Fibroblast of the aortic adventitia (primary cell): ENCODE data around the gene GABARAP. TPM values are rescaled to one million over a fixed set of nuclear protein-coding genes. Genes with fewer than 3 reads are reported as not detected.

ENCODE experiments used
- DNase-seq: peaks from one replicate; pipeline ENCODE4 v3.0.0-alpha.2; 2010; ENCODE audit warnings: low read depth
- H3K4me3 ChIP-seq: 2 replicates; pipeline ENCODE4 v1.5.1; 2011; ENCODE audit warnings: low read depth, mild to moderate bottlenecking, control low read depth, low read length, moderate library complexity
- total RNA-seq: library from RNA; depleted of rRNA; stranded (reverse); fragments of >200 nt; gene quantifications from 2 replicates; pipeline ENCODE4 v1.2.3, GENCODE V29; 2012; ENCODE audit warnings: low replicate concordance
- TF ChIP-seq, protein P1 (sequence below): IDR thresholded peaks from 2 replicates; pipeline ENCODE4 v1.5.1; 2011; ENCODE audit warnings: mild to moderate bottlenecking, low read length, control low read depth, inconsistent platforms; ENCODE audit not compliant: insufficient read depth

The GABARAP gene
- total RNA-seq, 1 donor: 420 TPM

DNA sequence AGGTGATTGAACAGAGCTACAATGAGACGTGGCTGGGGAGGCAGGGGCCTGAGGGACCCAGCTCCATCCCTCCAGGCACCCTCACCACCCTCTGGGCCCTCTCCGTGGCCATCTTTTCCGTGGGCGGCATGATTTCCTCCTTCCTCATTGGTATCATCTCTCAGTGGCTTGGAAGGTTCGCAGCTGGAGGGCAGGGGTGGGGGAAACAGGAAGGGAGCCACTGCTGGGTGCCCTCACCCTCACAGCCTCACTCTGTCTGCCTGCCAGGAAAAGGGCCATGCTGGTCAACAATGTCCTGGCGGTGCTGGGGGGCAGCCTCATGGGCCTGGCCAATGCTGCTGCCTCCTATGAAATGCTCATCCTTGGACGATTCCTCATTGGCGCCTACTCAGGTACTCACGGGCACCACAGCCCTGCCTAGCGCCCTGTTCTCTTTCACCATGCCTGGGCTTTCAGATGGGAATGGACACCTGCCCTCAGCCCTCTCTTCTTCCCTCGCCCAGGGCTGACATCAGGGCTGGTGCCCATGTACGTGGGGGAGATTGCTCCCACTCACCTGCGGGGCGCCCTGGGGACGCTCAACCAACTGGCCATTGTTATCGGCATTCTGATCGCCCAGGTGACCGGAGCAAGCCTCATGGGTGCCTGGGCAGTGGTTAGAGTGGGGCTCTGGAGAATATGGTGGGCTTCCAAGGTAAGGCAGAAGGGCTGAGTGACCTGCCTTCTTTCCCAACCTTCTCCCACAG, 41.4 kb upstream of the GABARAP start:
- TF ChIP-seq, protein P1, sequence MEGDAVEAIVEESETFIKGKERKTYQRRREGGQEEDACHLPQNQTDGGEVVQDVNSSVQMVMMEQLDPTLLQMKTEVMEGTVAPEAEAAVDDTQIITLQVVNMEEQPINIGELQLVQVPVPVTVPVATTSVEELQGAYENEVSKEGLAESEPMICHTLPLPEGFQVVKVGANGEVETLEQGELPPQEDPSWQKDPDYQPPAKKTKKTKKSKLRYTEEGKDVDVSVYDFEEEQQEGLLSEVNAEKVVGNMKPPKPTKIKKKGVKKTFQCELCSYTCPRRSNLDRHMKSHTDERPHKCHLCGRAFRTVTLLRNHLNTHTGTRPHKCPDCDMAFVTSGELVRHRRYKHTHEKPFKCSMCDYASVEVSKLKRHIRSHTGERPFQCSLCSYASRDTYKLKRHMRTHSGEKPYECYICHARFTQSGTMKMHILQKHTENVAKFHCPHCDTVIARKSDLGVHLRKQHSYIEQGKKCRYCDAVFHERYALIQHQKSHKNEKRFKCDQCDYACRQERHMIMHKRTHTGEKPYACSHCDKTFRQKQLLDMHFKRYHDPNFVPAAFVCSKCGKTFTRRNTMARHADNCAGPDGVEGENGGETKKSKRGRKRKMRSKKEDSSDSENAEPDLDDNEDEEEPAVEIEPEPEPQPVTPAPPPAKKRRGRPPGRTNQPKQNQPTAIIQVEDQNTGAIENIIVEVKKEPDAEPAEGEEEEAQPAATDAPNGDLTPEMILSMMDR: no peak
- DNase-seq: no peak
- H3K4me3 ChIP-seq: no peak overlapping the region

DNA sequence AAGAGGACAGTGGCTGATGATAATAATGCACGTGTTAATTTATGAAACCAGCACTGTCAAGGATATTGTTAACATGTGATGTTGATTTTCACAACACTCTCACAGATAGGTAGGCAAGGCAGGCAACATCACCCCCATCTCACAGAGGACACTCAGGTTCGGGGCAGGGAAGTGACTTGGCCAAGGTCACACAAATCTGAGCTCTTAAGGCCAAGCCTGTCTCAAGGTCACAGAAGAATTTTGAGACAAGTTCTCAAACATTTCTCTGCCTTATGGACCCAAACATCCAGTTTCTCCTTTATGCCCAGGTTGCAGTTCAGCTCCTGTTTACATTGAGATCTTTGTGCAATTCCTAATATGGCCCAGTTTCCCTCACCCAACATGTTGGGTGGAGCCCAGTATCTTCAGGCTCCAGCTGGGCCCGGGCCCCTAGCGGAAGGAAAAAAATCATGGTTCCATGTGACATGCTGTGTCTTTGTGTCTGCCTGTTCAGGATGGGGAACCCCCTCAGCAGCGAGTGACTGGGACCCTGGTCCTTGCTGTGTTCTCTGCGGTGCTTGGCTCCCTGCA, 40.6 kb upstream of the GABARAP start:
- no peak for DNase-seq
- TF ChIP-seq, protein P1: no peak

DNA sequence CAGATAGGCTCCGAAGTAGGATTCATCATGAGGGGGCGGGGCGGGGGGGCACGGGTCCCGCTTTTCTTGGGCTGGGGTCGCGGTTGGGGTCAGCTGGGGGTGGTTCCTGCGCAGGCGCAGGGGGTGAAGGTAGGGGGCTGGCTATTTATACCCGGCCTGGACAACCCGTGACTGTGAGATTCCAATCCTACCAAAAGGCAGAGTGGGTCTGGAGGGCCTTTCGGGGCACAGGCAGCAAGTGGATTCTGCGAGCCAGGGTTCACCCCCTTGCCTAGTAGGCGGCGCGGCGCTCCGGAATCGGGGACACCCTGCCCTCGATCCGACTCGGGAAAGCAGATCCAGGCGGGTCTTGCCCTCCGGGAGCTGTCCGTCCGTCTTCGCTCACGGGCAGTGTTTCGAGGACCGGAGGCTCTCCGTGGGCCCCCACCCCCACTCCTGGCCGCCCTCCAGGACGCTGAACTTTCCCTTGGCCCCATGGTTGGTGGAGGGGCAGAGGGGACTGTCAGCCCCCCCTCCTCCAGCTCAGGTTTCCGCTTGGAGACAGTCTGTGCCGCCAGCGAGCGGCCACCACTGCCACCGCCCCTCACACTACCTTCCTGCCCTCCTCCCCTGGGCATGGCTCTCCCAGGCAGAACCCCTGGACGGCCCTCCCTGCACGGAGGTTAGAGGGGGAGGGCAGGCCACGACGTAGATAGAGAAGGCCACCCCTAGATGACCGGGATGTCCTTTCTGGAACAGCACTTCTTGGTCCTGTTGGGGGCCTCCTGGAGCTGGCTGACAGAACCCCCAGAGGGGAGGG, 39.9 kb upstream of the GABARAP start:
- DNase-seq: no peak
- peak overlapping the region; percentile 54 for H3K4me3 ChIP-seq
- TF ChIP-seq, protein P1: no peak

More for the DNA sequence above, 40.6 kb upstream of the GABARAP start:
- H3K4me3 ChIP-seq: no peak overlapping the region

DNA sequence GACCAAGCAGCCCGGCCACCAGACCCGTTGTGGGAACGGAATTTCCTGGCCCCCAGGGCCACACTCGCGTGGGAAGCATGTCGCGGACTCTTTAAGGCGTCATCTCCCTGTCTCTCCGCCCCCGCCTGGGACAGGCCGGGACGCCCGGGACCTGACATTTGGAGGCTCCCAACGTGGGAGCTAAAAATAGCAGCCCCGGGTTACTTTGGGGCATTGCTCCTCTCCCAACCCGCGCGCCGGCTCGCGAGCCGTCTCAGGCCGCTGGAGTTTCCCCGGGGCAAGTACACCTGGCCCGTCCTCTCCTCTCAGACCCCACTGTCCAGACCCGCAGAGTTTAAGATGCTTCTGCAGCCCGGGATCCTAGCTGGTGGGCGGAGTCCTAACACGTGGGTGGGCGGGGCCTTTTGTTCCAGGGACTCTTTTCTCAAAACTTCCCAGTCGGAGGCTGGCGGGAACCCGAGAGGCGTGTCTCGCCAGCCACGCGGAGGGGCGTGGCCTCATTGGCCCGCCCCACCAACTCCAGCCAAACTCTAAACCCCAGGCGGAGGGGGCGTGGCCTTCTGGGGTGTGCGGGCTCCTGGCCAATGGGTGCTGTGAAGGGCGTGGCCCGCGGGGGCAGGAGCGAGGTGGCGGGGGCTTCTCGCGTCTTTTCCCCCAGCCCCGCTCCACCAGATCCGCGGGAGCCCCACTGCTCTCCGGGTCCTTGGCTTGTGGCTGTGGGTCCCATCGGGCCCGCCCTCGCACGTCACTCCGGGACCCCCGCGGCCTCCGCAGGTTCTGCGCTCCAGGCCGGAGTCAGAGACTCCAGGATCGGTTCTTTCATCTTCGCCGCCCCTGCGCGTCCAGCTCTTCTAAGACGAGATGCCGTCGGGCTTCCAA, 39.1 kb upstream of the GABARAP start, which contains the start of gene SLC2A4:
SLC2A4 (plus strand) TSS at position 645 of the 879 bp plus-strand sequence; CDS start at position 862, 217 bp downstream.
- DNase-seq: peak; percentile 90
- H3K4me3 ChIP-seq: peak within 1 kb of the TSS; percentile 59
- TF ChIP-seq, protein P1: no peak

DNA sequence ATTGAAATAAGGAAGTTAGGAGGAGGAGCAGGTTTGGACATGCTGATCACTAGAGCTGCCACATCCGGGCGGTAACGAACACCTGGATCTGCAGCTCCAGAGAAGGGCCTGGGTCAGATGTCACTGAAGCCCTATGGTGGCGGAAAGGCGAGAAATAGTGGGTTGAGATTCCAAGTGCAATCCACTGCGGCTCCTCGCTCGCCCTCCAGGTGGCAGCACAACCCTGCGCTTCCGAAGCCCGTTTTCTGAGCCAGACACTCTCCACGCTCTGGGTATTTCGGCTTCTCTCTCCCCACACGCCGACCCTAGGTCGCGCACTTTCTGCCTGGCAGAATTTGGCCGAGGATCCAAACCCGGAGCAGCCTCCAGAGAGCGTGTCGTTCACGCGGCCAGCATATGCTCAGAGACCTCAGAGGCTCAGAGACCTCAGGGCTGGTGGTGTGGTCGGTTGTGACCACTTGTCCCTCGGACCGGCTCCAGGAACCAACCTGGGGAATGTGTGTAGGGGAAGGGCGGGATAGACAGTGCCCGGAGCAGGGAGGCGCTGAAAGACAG, 38.3 kb upstream of the GABARAP start:
- TF ChIP-seq, protein P1: peak; percentile 95
- peak; percentile 82 for DNase-seq
- H3K4me3 ChIP-seq: peak overlapping the region; percentile 59

DNA sequence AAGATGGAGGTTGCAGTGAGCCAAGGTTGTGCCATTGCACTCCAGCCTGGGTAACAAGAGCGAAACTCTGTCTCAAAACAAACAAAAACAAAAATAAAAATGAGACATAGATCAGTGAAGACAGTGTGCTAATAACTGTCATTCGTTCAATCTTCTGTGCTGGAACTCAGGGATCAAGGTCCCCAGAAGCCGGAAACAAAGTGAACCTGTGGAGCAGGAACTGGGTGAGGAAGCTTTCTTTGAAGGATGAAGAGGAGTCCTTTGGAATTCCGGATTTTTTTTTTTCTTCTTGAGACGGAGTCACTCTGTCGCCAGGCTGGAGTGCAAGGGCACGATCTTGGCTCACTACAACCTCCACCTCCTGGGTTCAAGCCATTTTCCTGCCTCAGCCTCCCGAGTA, 37.2 kb upstream of the GABARAP start:
- H3K4me3 ChIP-seq: no peak overlapping the region
- TF ChIP-seq, protein P1: no peak
- no peak for DNase-seq
